SH-SY5Y (cell line): Measurements from ENCODE around the gene SNPH.

Experiments
- GATA2 ChIP-seq: IDR thresholded peaks from 2 replicates; pipeline ENCODE4 v1.6.1; 2011; ENCODE audit warnings: mild to moderate bottlenecking, low read depth, low read length
- GATA3 ChIP-seq: IDR thresholded peaks from 2 replicates; pipeline ENCODE4 v1.6.1; 2011; ENCODE audit warnings: low read depth, mild to moderate bottlenecking, low read length, moderate library complexity

- TF ChIP-seq GATA2 (no peak), GATA3 (no peak)
These were observed 42.1 kb downstream of the SNPH start for GRCh38 chr20:1308067-1308701.
